SK-MEL-5 (cell line): ENCODE results near the gene TOR4A. TPM values are rescaled to one million over a fixed set of nuclear protein-coding genes. Genes with fewer than 3 reads are reported as not detected.
"Not testable (repeated sequence)": the region's sequence is repeated elsewhere in the genome, so short reads cannot be mapped to it uniquely, and the experiment has no call there.

Source experiments
- DNase-seq: peaks from one replicate; pipeline ENCODE4 v3.0.0-alpha.2; 2016; ENCODE audit warnings: low read depth, low spot score
- in situ Hi-C: cut with HindIII; loops from 2 replicates; pipeline ENCODE4 v1.10.0; 2016; ENCODE audit warnings: low sequenced_read_pairs, high pct_unique_total_duplicates, low pct_unique_long_range_greater_than_20kb
- total RNA-seq: library from RNA; depleted of rRNA; stranded (reverse); fragments of >200 nt; shearing (Covaris generic); gene quantifications from 2 replicates; pipeline ENCODE4 v1.2.3, GENCODE V29; 2014

Gene TOR4A
- total RNA-seq, 1 experiment from 2014 or later, result 0.03 TPM

GRCh38 chr9:137247135-137247915, 30.2 kb upstream of the TOR4A start:
- in situ Hi-C loops, result no loop called here
- DNase-seq, result no peak

- in situ Hi-C loops, result no loop called here
- DNase-seq, result no peak
These were observed 29.7 kb upstream of the TOR4A start for GRCh38 chr9:137247916-137248175.

GRCh38 chr9:137250329-137251193, 27.0 kb upstream of the TOR4A start:
- in situ Hi-C loops, result no loop called here

GRCh38 chr9:137251194-137251461, 26.4 kb upstream of the TOR4A start, which contains the start of gene STPG3:
Gene STPG3, plus strand, starts transcription at chr9:137251286. Its CDS starts 1 bp downstream, at chr9:137251287.
- DNase-seq, result no peak
- in situ Hi-C loops, result no loop called here

More at GRCh38 chr9:137250329-137251193, 27.0 kb upstream of the TOR4A start:
- DNase-seq, result no peak

- no peak for DNase-seq
- in situ Hi-C loops, result no loop called here
These were observed 25.8 kb upstream of the TOR4A start for GRCh38 chr9:137251490-137252268.

- no peak for DNase-seq
- in situ Hi-C loops, result no loop called here
These were observed 24.7 kb upstream of the TOR4A start for GRCh38 chr9:137252555-137253506.

GRCh38 chr9:137253717-137254623, 23.6 kb upstream of the TOR4A start:
- in situ Hi-C loops, result no loop called here
- no peak for DNase-seq

- peak; percentile 86 for DNase-seq
- in situ Hi-C loops, result no loop called here
These were observed 22.7 kb upstream of the TOR4A start, which contains the start of gene NELFB for GRCh38 chr9:137254624-137255447. Gene NELFB, plus strand, starts transcription at chr9:137255327.

GRCh38 chr9:137255448-137256114, 21.9 kb upstream of the TOR4A start:
- in situ Hi-C loops, result no loop called here
- DNase-seq, result peak; percentile 33

GRCh38 chr9:137256362-137256761, 21.2 kb upstream of the TOR4A start:
- no peak for DNase-seq
- in situ Hi-C loops, result no loop called here

- in situ Hi-C loops, result no loop called here
- no peak for DNase-seq
These were observed 20.7 kb upstream of the TOR4A start for GRCh38 chr9:137256856-137257255.

GRCh38 chr9:137262173-137262908, 15.2 kb upstream of the TOR4A start:
- peak; percentile 59 for DNase-seq
- in situ Hi-C loops, result not testable (repeated sequence)

- in situ Hi-C loops, result no loop called here
- no peak for DNase-seq
These were observed 14.6 kb upstream of the TOR4A start for GRCh38 chr9:137262909-137263285.

GRCh38 chr9:137263506-137263905, 14.0 kb upstream of the TOR4A start:
- in situ Hi-C loops, result no loop called here
- DNase-seq, result no peak

- DNase-seq, result no peak
- in situ Hi-C loops, result no loop called here
These were observed 13.5 kb upstream of the TOR4A start for GRCh38 chr9:137264067-137264466.
